ENCODE results near the gene SALL1.

DNA sequence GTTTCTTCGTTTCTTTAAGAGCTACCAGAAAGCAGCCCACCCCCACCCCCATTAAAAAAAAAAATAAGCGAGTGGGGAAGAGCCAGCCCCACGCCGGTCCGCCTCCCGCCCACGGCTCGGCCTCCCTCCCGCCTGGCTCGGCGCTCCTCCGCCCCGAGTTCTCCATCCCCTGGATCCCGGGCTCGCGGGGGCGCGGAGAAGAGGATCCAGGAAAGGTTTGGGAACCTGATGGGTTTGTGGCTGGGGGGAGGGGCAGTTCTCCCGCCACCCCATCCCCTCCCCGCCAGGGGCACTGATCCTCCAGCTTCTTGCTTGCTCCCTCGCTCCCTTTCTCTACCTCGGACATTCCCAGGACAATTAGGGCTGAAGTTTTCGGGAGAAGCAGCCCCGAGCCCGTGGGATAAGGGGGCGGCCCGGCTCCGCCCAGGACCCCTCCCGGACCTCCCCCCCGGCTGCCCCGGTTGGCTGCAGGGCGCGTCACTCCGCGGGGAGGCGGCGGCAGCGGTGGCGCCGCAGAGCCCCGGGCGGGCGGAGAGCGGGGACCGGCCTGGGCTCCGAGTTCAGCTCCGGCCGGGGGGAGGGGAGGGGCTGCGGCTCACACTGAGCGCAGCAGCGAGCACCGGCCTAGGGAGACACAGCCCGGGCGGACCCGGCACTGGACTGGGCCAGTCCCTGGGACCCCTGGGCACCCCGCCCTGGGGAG lies 1.0 kb upstream of the SALL1 start:
- TF ChIP-seq EZH2 (optimal IDR thresholded peaks at IDR 0.05; ENCODE audit: low read depth, low read length): no peak
- no peak for TF ChIP-seq CTCF (IDR thresholded peaks at IDR 0.05; ENCODE audit: low read length)

Measured in MM.1S (cell line).